Activated effector memory CD4-positive, alpha-beta T cell treated with anti-CD3 and anti-CD28 coated beads, Interleukin-2, amount 50 U/mL, for 16 hours (primary cell): ENCODE results near the gene ATE1.
"Not testable (repeated sequence)": the region's sequence is repeated elsewhere in the genome, so short reads cannot be mapped to it uniquely, and the experiment has no call there.

Experiments used
- DNase-seq: peaks from one replicate; pipeline ENCODE4 v3.0.0-alpha.2; 2020

The ATE1 gene

DNA sequence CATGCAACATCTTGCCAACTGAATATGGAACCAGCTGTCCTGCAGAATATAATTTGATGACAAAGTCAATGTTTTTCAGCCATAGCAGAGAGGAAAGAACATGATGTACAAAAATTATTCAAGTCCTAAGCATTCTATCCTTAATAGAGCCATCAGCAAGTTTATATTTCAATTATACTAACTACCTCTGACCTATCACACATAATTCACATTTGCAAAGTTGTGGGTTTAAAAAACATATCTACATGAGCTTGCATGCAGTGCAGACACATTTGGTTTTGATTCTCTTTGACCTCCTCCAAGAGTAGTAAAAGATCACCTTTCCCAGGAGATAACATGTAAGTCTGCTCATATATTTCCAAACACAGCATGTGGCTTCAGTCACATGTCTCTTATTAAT is 203.5 kb downstream of the ATE1 start:
- no peak for DNase-seq

DNA sequence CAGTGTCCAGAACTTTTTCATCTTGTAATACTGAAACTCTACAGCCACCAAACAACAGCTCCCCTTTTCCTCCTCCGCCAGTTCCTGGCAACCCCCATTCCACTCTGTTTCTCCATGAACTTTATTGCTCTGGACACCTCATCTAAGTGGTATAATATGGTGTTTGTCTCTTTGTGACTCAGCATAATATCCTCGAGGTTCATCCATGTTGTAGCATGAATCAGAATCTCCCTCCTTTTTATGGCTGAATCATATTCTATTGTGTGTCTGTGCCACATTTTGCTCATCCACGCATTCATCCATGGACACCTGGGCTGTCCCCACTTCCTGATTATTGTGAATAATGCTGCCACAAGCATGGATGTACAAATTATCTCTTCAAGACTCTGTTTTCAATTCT is 205.2 kb downstream of the ATE1 start:
- no peak for DNase-seq

DNA sequence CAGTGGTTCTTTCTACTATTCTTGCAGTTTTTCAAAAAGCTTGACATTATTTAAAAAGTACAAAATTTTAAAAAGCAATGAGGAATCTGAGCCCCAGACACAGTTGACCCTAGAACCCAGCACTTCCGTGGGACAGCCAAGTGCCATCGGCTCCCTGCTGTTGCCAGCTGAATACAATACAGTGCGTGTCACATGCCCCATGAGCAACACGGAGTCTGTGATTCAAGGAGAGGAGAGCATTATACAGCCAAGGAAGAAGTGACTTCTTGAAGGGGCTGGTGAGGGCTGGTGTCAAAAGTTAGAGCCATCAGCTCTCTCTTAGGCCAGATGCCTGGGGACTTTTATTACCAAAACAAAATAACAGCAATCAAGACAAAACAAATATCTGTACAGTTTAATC is 206.6 kb downstream of the ATE1 start:
- DNase-seq, result no peak

DNA sequence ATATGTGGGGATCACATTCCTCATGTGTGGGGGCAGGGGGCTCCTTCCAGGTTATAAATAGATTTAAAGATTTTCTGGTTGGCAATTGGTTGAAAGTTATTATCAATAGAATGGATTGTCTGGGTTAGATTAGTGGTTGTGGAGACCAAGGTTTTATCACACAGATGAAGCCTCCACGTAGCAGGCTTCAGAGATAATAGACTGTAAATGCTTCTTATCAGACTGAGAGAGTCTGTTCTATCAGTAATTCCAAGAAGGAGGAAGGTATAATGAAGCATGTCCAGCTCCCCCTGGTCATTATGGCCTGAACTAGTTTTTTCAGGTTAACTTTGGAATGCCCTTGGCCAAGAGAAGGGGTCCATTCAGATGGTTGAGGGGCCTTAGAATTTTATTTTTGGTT is 211.9 kb downstream of the ATE1 start:
- no peak for DNase-seq

DNA sequence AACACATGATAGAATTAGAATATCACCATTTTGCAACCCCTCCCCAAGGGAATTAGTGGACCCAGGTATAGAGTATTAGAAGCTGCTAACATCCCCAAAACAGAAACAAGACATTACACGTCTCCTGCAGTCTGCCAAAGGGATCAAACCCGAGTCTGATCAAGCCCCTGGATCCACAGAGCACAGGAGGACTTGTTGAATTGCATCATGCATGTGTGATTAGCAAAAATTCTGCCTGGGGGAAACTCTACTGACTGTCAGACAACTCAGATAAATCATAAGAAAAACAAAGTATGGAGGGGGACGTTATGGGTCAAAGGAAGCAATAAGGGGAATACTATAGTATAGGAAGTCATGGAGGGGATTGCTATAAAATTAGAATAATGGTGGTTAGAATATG is 212.8 kb downstream of the ATE1 start:
- DNase-seq, result no peak

DNA sequence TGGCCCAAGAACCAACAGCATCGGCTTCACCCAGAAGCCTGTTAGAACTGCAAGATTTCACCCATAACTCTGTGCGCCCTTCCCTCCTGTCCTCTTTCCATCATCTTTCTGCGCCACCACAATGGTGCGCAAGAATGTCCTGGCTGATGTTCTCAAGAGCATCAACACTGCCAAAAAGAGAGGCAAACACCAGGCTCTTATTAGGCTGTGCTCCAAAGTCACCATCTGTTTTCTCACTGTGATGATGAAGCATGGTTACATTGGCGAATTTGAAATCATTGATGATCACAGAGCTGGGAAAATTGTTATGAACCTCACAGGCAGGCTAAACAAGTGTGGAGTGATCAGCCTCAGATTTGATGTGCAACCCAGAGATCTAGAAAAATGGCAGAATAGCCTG is 214.3 kb downstream of the ATE1 start:
- DNase-seq, result no peak

DNA sequence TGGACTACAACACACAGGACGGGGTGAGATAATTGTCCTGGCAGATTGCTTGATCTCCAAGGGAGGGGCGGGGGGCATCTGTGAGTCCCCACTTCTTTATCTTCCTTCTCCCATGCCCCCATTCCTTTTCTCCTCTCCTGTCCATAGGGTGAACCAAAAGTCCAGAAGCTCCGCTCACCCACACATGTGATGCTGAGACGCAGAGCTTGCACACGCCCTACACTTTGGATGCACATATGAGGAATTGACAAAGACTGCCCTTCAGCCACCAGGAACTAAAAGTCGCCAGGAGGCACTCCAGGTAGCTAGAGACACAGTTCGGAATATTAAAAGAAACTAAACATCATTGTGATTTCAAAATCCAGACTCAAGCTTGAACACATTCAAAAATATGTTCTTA is 216.9 kb downstream of the ATE1 start:
- no peak for DNase-seq

DNA sequence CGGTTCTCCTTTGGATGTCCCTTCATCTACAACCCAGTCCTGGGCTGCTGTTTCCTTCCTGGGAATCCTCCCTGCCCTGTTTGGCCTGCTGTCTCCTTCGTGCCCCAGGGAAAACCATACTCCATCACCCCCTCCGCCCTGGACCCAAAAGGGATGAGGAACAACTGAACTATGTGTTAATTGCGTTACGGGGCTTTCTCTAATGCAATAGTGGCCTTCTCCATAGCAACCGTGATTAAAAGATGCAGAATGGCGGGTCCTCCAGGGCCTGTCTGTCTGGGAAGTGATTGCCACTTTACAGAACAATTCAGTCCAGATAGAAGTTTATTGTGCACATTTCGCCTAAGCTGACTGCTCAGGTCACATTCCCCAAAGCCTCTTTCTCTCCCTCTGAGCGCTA is 217.6 kb downstream of the ATE1 start:
- no peak for DNase-seq

DNA sequence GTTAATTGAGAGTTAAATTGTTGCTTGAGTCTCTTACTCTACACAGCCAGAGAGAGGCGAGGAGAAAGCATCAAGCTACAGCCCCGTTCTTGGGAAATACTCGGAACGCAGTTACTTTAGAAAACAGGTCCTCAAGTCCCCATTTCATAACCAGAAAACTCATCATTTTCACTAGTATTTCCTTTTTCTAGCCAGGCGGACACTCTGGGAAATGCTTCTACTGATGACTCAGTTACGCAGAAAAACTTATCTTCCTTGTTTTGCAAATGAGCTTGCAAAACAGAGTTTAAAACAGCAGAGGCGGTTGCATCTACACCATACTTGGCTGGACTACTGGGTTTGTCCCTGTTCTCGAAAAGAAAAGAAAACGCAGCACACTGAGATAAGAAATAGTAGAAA is 218.2 kb downstream of the ATE1 start:
- no peak for DNase-seq

DNA sequence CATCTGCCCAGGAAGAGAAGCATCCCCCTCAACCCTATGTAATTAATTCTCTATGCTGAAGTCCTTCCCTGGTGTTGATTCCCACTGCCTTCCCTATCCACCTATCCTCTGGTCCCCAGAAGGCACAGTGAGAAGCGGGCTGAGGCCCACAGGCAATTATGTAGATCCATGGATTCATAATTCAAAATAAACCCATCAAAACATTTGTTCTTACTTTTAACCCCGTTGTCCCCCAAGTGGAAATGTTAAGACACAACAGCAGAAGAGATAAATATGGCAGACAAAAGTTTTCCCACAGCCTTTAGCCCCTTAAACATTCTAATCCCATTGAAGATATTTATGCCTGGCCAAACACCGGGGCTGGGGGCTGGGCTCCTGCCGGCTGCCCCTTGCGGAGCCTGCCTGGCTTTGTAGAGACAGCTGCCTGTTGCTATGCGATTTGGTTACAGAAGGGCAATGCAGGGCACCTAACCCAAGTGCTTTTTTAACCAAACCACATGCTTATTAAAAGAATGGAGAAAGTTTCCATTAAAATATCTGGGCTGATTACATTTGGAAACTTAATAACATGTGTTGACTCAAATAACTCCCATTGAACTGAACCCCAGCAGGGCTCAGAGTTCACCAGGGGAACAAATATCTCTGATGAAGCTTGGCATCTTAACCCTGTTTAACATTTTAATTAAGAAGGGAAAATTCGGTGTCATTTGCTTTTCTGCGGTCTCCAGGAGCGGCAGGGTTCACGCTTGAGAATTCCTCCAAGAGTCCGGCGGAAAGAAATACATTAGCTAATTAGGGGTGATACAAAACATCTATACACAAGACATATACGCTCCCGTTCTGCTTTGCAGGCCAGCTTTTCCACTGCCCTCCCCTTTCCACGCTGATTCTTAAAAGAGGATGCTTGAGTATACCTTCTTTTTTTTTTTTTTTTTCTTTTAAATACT is 218.8 kb downstream of the ATE1 start:
- no peak for DNase-seq

DNA sequence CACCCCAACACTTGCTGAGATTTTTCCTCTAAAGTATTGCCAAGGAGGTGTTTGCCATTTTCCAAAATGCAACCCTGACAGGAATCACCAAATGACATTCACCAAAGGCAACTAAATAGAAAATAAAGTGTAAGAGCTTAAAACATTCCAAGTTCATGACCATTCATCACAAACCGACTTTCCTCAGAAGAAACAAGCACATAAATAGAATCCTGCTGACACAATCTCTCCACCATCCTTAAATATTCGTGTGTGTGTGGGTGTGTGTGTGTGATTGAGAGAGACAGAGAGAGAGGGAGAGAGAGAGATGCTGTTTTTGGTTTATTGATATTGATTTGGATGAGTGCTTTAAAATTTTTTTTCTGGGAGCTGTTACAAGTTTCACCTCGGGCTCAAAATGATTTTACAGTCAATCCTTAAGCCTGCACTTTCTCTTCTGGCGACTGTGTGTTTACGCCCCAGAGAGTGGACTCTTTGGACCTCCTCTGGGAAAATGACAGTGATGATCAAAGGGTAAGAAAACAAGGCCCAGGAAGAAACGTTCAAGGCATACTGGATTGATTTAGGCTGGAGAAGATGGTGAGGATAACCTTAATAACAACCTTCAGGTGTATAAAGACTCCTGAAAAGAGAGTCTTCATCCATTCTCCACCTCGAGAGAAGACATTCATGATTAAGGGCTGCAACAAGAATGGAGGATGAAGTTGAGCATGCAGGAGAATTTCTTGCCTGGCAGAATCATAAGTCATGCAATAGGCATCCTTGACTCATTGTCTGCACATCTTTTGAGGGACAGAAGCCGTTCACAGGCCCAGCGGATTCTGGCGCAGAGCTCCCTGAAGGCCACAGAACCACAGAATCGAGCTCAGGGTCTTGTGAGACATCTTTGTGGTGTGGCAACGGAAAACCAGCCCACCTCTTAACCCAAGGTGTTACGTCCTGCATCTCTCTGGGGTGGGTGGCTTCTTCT is 225.2 kb downstream of the ATE1 start:
- DNase-seq, result no peak

DNA sequence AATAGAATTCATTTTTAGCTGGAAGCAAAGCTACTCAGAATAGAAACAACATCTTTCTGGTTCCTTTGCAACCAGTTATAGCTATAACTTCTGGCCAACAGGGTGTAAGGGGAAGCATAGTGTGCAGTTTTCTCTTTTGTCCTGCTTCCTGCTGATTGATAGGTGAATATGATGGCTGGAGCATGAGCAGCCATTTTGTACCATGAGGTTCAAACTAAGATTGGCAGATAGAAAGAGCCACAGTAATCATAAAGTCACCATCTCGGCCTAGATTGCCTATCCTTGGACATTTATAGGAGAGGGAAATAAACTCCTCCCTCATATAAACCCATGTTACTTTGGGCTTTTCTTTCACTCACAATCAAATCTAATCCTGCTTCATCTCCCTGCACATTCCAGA is 227.4 kb downstream of the ATE1 start:
- no peak for DNase-seq

DNA sequence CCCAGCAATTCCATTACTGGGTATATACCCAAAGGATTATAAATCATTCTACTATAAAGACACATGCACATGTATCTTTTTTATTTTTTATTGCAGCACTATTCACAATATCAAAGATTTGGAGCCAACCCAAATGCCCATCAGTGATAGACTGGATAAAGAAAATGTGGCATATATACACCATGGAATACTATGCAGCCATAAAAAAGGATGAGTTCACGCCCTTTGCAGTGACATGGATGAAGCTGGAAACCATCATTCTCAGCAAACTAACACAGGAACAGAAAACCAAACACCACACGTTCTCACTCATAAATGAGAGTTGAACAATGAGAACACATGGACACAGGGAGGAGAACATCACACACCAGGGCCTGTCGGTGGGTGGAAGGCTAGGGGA is 228.1 kb downstream of the ATE1 start:
- not testable (repeated sequence) for DNase-seq

DNA sequence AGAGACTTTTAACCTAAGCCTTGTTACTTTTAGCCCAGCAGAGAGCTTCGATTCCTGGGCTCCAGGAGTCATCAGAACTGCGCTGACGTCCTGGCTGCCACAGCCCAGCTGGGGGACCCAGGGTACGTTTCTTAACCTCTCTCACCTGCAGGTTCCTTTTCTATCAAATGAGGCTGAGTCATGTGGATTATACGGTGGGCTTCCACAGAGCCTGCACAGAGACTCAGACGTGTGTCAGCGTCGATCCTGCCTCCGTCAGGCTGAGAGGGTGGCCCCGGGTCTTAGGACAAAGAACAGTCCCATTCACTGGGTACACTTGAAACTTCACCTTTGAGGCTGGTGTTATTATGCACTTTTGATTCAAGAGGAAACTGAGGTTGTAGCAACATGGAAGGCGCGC is 228.9 kb downstream of the ATE1 start:
- DNase-seq, result no peak

DNA sequence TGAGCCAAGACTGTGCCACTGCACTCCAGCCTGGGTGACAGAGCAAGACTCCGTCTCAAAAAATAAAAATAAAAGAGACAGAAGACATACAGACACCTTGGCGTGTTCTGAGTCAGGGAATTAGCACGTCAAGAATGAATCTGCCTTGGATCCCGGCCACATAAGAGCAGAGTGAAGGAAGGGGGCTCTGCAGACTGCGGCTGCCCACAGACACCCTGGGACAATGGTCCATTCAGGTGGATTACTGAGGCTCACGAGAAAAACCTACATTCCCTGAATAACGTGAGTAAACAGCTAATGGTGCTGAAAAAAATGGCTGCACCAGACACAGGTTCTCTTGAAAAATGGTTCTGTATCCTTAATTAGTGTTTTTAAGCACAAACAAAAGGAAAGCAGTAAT is 229.5 kb downstream of the ATE1 start:
- DNase-seq, result no peak

DNA sequence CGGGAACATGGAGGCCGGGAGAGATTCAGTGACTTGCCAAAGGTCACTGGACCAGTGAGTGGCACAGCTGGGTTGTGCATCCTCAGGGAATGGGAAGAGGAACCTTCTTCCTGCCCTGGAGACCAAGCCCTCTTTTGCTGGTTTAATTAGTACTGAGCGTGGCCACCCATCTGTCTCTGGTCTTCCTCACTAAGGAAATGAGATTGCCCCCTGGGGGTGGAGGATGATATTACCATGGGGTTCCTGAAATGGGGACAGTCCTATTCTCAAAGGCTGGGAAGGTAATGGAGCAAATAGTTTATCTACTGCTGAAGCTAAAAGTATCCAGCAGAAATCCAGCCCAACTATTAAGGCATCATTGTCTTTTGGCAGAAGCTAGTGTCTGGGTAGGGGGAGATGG is 231.0 kb downstream of the ATE1 start:
- DNase-seq, result no peak

DNA sequence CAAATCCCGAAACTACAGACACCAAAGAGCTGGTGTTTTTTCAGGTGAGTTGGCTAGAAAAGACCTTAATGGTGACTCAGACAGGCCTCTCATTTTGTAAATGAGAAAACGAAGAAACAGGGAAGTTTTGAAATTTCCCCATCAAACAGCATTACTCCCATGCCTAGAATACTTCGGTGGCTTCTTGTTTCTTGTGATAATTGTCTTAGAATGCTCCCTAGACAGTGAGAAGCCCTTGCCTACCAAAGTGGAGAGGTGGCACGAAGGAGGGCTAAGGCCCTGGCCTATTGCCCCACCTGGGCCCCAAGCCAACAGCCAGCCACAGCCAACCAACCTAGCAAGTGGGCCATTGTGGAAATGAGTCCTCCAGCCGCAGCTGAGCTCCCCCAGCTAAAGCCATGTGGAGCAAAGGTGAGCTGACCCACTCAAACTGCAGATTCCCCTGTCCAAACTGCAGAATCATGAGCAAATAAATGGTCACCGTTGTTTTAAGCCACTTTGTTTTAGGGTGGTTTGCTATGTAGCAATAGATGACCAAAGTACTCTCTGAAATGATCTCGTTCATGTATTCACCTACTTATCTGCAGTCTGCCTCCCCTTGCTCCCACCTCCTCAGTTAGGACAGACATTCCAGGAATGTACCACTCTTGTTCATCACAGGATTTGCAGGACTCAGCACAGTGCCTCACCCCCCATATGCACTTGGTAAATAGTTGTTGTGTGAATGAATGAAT is 231.9 kb downstream of the ATE1 start:
- DNase-seq, result no peak

DNA sequence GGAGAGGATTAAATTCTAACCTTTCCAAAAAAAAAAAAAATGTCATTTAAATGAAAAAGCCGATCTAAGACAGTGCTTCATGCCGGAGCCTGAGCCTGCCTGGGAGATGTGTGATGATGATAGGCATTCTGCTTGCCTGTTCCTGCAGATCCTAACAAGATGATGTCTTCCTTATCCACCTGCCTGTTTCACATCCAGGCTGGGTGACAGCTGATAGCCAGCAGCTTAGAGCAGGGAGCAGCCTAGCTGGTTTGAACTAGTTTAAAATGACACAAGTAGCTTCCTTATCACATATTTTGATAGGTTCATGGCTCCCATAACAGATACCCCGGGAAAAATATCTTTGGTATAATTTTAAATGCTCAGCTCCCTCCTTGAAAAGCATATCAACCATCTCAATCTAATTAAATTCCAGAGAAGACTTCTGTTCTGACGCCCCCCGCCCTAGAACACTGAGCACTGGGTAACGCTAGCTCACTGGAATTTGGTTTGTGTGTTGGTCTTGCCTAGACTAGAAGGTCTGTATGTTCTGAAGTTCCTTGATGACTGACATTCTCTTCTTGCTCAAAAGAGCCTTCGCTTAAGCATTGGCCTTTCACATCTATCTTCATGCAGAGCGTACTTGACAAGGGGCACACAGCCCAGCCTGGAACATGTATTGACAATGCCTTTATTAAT is 232.7 kb downstream of the ATE1 start:
- no peak for DNase-seq

DNA sequence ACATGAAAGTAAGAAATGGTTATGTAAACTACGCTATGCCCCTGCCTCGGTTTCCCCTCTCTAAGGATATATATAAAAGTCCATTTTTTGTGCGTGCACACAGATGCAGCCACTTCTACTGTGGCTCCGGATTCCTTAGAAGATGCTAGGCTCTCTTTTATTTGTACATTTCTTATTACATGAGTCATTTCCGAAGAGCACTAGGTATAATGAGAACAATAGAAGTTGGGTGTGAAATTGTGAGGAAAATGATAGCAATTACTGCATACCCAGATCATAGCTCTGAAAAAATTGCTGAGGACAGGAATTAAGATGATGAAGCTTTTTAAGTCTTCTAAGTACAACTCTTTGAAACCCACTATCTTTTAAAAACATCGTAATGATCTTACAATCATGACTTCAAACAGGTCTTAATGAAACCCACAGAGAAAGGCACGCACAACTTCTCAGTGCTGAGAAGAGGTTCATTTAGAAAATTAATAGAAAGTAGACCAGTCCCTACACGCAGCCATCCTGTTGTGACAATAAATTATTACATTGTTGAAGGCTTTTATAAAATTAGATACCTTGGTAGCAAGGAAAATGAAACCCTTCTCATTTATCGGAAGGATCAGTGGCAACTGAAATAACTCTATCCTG is 233.4 kb downstream of the ATE1 start:
- DNase-seq, result no peak

DNA sequence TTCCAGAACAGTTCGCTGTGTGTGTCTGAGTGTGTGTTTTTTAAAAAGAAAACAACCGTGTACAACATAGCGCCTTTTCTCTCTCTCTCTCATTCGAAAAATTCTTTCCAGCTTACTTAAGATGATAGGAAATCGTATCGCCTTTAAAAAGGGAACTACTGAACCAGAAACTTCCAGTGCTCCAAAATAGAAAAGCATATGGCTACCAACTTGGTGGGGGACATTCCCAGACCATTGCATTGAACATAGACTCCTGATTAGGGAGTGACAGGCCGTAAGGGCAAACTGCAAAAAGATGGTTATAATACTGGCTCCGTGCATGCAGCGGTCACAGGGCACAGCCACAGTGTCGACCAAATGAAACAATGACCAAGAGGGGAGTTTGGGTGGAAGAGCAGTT is 235.2 kb downstream of the ATE1 start:
- no peak for DNase-seq

DNA sequence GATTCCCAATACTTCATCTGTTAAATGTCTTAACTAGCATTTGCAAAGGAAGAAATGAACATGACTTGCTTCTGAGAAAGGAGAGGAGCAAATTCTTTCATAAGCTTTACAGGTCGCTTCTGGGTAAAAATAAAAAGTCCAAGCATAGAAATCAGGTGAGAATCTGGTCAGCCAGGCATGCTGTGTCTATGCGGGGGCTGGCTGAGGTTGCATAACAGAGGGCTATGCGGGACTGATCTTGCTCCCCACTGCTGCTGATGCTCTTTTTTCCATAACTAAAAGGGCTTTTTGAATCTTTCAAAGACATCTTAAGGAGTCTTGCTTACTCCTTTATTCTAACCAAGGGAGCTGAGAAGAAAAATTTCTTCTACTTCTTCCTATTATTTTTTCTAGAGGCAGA is 236.9 kb downstream of the ATE1 start:
- DNase-seq, result no peak
